Small intestine (tissue), 7 donors: Measurements from ENCODE around the gene BCAS3. TPM values are rescaled to one million over a fixed set of nuclear protein-coding genes. Genes with fewer than 3 reads are reported as not detected.

ENCODE experiments used
- DNase-seq, 2 donors: peaks; one replicate each; pipeline versions ENCODE4 v3.0.0 to v3.0.0-alpha.2; 2013
- FAIRE-seq: peaks from 2 replicates; lab custom pipeline; 2012; peaks lifted over from hg19 to GRCh38; lab: Jason Lieb, UNC
- H3K27ac ChIP-seq, 3 donors: one replicate each; pipeline ENCODE4 v1.5.1; 2013; ENCODE audit warnings: low read length in 2 of 3, mild to moderate bottlenecking in 2 of 3, control low read depth in 1 of 3, inconsistent platforms in 1 of 3, low read depth in 1 of 3, moderate library complexity in 1 of 3
- H3K27me3 ChIP-seq, 3 donors: one replicate each; pipeline ENCODE4 v1.6.1; 2013; ENCODE audit warnings: low read length in 3 of 3, inconsistent platforms in 1 of 3; ENCODE audit not compliant: control insufficient read depth in 3 of 3, insufficient read depth in 3 of 3
- H3K36me3 ChIP-seq, 3 donors: one replicate each; pipeline ENCODE4 v1.6.1; 2013; ENCODE audit warnings: low read length in 3 of 3, inconsistent platforms in 1 of 3, low read depth in 1 of 3, mild to moderate bottlenecking in 1 of 3, moderate library complexity in 1 of 3; ENCODE audit not compliant: control insufficient read depth in 3 of 3, insufficient read depth in 2 of 3
- H3K4me1 ChIP-seq, 3 donors: one replicate each; pipeline ENCODE4 v1.6.1; 2013; ENCODE audit warnings: low read length in 2 of 3, inconsistent platforms in 1 of 3, low read depth in 1 of 3, mild to moderate bottlenecking in 1 of 3, moderate library complexity in 1 of 3; ENCODE audit not compliant: control insufficient read depth in 3 of 3, insufficient read depth in 2 of 3
- H3K4me3 ChIP-seq, 3 donors: one replicate each; pipeline ENCODE4 v1.5.1; 2013; ENCODE audit warnings: low read length in 3 of 3, control low read depth in 1 of 3, inconsistent platforms in 1 of 3, low read depth in 1 of 3, mild to moderate bottlenecking in 1 of 3, moderate library complexity in 1 of 3
- H3K9me3 ChIP-seq, 2 donors: one replicate each; pipeline ENCODE4 v1.6.1; 2013; ENCODE audit warnings: low read depth in 1 of 2, low read length in 1 of 2; ENCODE audit not compliant: control insufficient read depth in 2 of 2, insufficient read depth in 1 of 2
- WGBS, 3 donors: extraction: QIAGEN DNeasy Blood & Tissue Kit; methylation state at CpG; one replicate each; pipeline ENCODE4 v1.1.7; 2013; 5-methylcytosine and 5-hydroxymethylcytosine counted together
- polyA plus RNA-seq, 4 donors: library from polyadenylated mRNA; stranded (reverse) in 3 of 4; unstranded in 1 of 4; fragments of 200-250 nt in 3 of 4; fragments of 120-200 nt in 1 of 4; gene quantifications; one replicate each; pipeline versions ENCODE4 v1.2.1 to v1.2.3, GENCODE V29; 2013
- donor health status: healthy with polysubstance abuse.
- donor health status: control.
- donor health status: control.
- donor health status: Bipolar disorder and iron deficiency.
- donor health status: healthy.

The BCAS3 gene
- polyA plus RNA-seq, 4 donors, result 4.4 to 10.5 (median 4.8) TPM

- 78 to 95% (median 88%) methylated on average over 2 of the region's 2 CpGs for WGBS, 3 donors
- no peak for DNase-seq
- Histone ChIP-seq H3K4me3 (no peak overlapping the region), H3K27ac (no peak overlapping the region), H3K4me1 (no peaks in the 10 kb centered on the region), H3K36me3 (no peaks in the 10 kb centered on the region), H3K27me3 (no peaks in the 10 kb centered on the region), H3K9me3 (no peaks in the 10 kb centered on the region)
- FAIRE-seq, result no peak
Measured at GRCh38 chr17:61361084-61361483, 683.4 kb downstream of the BCAS3 start.

GRCh38 chr17:61362396-61362795 lies 684.7 kb downstream of the BCAS3 start:
- H3K4me3 ChIP-seq, result no peak overlapping the region
- H3K9me3 ChIP-seq, result no peaks in the 10 kb centered on the region
- no peak overlapping the region for H3K27ac ChIP-seq
- no peaks in the 10 kb centered on the region for H3K27me3 ChIP-seq
- no peaks in the 10 kb centered on the region for H3K36me3 ChIP-seq
- FAIRE-seq (no peak), DNase-seq (no peak)
- no peaks in the 10 kb centered on the region for H3K4me1 ChIP-seq
- WGBS, 3 donors, result 86 to 90% (median 88%) methylated on average over 5 of the region's 5 CpGs

GRCh38 chr17:61362852-61363600 lies 685.4 kb downstream of the BCAS3 start:
- 69 to 87% (median 80%) methylated on average over 9 of the region's 9 CpGs for WGBS, 3 donors
- Histone ChIP-seq H3K4me1 (no peaks in the 10 kb centered on the region), H3K27me3 (no peaks in the 10 kb centered on the region), H3K36me3 (no peaks in the 10 kb centered on the region), H3K9me3 (no peaks in the 10 kb centered on the region), H3K27ac (no peak overlapping the region), H3K4me3 (no peak overlapping the region)
- DNase-seq, result no peak
- FAIRE-seq, result no peak

GRCh38 chr17:61363601-61364462 lies 686.2 kb downstream of the BCAS3 start:
- WGBS, 3 donors, result 93 to 95% (median 93%) methylated on average over 13 of the region's 13 CpGs
- DNase-seq, result no peak
- no peak overlapping the region for H3K27ac ChIP-seq
- no peak overlapping the region for H3K4me3 ChIP-seq
- H3K36me3 ChIP-seq, result no peaks in the 10 kb centered on the region
- H3K27me3 ChIP-seq, result no peaks in the 10 kb centered on the region
- no peaks in the 10 kb centered on the region for H3K4me1 ChIP-seq
- H3K9me3 ChIP-seq, result no peaks in the 10 kb centered on the region
- no peak for FAIRE-seq

- Histone ChIP-seq H3K9me3 (no peaks in the 10 kb centered on the region), H3K4me3 (no peak overlapping the region), H3K27ac (no peak overlapping the region), H3K27me3 (no peaks in the 10 kb centered on the region), H3K36me3 (peaks cover 0 to 2% (median 0%) of the 10 kb centered on the region in 3 donors), H3K4me1 (no peaks in the 10 kb centered on the region)
- FAIRE-seq, result no peak
- DNase-seq, result no peak
- 90 to 93% (median 93%) methylated on average over 3 of the region's 3 CpGs for WGBS, 3 donors
Measured at GRCh38 chr17:61364463-61364846, 686.8 kb downstream of the BCAS3 start.

- Histone ChIP-seq H3K36me3 (peaks cover 0 to 2% (median 0%) of the 10 kb centered on the region in 3 donors), H3K27ac (no peak overlapping the region), H3K9me3 (no peaks in the 10 kb centered on the region), H3K27me3 (no peaks in the 10 kb centered on the region), H3K4me1 (no peaks in the 10 kb centered on the region), H3K4me3 (no peak overlapping the region)
- 84 to 91% (median 90%) methylated on average over 8 of the region's 8 CpGs for WGBS, 3 donors
- FAIRE-seq, result no peak
- DNase-seq, result no peak
Measured at GRCh38 chr17:61366076-61366714, 688.5 kb downstream of the BCAS3 start.

GRCh38 chr17:61366715-61367413 lies 689.2 kb downstream of the BCAS3 start:
- whole genome bisulfite sequencing, 3 donors, result 15 to 61% (median 39%) methylated on average over 19 of the region's 19 CpGs
- DNase-seq (peak; percentile 25 to 33), FAIRE-seq (no peak)

More at GRCh38 chr17:61366715-61367413, 689.2 kb downstream of the BCAS3 start:
- Histone ChIP-seq H3K4me3 (no peak overlapping the region), H3K4me1 (no peaks in the 10 kb centered on the region), H3K27ac (no peak overlapping the region), H3K9me3 (no peaks in the 10 kb centered on the region), H3K27me3 (no peaks in the 10 kb centered on the region), H3K36me3 (peaks cover 0 to 2% (median 0%) of the 10 kb centered on the region in 3 donors)
